GM19240 (cell line): ENCODE data around the gene SEMA3E.
"Not testable (repeated sequence)": the region's sequence is repeated elsewhere in the genome, so short reads cannot be mapped to it uniquely, and the experiment has no call there.

Experiments
- DNase-seq: peaks from one replicate; pipeline ENCODE4 v3.0.0; 2011; ENCODE audit warnings: low spot score; ENCODE audit not compliant: insufficient read length

The SEMA3E gene

DNA sequence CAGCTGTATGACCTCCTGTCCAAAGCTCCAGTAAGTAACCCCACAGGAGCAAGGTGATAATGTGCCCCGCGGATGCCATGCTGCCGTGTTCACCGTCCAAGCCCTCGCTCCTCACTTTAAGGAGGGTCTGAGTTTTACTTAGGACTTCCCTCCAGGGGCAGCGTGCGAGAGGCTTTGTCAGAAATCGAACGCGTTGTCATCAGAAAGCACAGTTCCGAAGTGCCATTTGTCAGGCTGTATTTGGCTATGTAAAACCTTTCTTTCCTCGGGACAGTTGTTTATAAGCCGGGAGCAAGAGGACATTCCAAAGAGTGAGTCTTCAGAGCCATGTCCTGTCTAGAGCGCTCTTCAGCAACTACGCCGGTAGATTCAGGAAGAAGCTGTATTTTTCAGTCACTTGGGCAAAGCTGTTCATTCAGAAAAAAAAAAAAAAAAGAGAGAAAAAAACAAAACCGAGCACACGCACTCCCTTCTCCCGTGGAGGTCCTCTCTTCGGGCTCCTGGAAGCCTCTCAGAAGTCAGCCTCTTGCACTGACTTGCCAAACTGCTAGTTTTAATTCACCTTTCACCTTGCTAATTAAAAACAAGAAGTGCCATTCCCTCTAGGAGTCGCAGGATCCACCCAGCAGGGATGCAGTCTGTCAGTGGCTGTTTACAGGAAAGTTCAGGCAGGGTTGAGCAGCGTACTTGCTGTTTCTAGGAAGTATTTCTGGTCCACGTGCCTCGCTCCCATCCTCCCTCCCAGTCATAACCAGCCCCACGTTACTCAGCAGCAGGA, at the start of gene SEMA3E:
TSS of gene SEMA3E (minus strand) at position 676 of the 778 bp plus-strand sequence.
- DNase-seq = no peak

DNA sequence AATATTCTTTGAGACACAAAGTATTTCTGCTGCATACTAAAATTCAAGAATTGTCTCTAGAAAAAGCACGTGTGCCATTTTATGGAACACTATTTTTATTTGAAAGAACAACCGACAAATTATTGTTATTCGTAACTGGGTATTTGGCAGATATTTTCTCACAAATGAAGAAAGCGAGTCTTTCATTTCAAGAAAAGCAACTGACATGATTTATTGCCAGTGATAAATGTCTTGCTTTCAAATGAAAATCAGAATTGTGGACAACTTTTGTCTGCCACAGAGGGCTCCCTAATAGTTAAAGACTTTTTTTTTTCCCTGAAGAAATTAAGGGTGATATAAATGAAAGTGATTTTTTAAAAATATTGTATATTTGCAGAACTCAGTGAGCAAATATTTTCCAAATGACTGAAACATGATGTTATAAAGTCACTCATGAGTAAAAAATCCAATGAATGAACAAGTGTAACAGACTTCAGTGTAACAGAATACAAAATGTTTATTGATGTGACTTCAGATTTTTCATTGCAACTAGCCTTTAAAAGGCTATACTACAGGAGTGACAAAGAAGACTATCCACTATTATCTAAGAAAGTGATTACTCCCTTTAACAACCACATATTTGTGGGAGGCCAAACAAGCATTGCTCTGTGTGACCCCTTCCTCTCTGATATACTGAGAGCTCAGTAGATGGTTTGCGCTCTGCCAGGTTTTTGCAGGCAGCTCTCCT, 49.0 kb upstream of the SEMA3E start:
- no peak for DNase-seq

DNA sequence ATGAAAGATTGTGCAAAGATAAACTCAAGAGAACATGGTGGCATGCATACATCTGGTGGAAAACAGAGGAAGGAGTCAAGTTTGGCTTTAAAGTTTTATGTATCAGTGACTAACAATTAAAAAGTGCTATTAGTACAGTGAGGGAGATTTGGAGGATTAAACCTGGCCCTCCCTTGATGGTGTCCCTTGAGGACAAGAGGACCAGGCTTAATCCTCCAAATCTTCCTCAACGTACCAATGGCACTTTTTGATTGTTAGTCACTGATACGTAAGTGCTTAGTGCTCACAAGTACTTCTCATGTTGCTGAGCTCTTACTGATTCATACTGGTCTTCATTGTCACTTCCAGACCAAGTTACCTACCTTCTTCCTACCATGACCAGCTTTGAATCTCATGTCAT, 47.2 kb upstream of the SEMA3E start:
- no peak for DNase-seq

DNA sequence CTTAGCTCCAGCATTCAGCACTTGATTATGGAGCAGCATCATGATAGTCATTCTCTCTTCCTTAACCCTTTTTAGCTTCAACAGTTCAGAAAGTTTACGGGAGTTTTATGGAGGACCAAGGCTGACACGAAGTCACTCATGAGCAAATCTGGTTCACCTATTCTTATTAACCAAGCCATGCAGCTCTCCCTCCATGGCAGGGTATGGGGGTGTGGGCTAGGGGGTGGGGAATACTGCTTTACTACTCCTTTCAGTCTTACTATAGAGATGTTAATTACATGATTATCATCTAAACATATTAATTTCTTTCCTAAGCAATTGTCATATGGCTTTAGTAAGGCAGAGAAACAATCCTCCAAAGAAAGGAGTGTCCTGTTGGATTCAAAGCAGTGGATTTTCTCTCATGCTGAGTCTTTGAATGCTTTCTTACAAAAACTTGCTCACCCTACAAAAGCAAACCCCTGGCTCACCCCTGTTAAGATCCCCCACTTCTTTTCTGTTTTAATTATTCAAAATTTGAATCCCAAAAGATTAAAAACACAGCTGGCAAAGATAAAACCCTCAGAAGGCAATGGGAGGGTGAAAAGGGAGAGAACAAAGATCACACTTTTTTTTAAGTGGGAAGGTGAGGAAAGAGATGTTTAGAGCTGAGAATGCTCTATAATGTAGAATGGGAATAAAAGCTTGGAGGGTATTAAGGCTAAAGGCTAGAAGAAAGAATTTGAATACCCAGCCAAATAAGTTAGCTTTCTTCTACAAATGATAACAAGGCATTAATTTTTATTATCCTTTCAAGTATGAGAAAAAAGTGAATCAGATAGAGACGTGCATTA, 46.4 kb upstream of the SEMA3E start:
- DNase-seq = no peak

DNA sequence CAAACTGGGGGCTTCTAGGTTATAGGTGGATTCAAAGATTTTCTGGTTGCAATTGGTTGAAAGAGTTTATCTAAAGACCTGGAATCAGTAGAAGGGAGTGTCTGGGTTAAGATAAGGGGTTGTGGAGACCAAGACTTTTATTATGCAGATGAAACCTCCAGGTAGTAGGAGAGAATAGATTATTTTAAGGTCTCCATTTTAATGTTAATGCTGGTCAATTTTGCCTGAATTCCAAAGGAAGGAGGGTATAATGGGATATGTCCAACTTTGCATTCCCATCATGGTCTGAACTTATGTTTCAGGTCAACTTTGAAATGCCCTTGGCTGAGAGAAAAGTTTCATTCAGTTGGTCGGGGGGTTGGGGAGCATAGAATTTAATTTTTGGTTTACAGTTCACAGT, 44.3 kb upstream of the SEMA3E start:
- DNase-seq = no peak

DNA sequence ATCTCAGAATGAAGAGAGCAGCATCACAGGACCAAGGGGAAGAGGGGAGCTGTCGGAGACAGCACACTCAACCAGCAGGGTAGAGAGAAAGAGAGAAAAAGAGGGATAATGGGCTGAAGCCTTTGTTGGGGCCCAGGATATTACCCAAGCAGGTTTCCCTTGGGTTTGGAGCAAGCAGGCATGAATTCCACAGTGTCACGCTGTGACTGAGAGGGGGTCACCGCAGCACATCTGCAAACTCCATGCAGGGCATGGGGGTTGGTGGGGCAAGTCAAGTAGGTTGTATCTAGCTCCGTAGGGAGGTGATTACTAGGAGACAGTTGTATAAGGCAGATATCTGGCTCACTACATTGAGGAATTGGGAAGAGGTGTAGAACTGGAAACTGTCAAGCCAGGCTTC, 42.2 kb upstream of the SEMA3E start:
- no peak for DNase-seq

DNA sequence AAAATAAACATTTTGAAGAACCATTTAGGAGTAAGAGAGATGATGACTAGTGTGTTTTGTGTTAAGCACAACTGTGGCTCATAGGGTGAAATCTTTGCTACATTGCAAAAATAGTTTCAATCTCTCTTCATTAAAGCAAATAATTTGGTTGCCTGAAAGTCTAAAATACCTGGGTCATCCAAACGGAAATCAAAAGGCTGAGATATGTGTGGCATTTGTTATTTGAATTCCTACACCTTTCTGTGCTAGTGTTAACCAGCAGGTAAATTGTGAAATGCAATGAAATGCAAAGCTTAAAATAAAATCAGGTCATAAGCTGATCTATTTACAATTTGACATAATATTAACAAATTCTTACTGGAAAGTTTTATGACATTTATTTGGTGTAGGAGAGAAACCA, 40.9 kb upstream of the SEMA3E start:
- DNase-seq = no peak

DNA sequence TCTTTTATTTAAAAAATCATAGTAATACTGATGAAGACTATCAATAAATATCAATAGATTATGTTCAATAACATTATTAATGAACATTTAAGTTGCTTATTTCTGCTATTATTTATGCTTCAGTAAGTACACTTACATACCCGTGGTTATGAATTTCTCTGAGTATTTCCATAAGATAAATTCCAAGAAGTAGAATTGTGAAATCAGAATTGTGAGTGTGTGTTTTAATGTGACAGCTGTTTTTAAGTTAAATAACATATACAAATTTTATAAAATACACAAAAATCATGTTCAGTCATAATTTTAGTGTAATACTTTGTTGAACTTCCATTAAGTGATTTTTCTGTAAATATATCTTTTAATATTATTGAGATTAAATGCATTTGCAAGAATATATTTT, 37.5 kb upstream of the SEMA3E start:
- DNase-seq = no peak

DNA sequence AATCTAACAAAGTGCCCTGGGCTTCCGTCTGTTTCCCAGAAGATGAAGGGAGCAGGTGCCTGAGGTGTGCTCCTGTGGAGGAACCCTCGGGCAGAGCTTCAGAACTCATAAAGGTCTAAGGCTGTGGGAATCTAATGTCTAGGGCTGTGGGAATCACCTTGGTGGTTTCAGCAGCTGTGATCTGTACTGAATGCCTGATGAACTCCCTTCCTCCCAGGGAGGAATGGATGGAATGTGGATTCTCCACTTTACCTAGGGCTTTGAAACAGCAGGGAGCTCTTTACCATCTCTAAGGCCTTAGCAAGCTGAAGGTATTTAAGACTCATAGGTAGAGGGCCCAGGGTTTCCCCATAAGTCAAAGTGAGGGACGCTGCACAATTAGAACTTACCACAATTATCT, 36.0 kb upstream of the SEMA3E start:
- DNase-seq = no peak

DNA sequence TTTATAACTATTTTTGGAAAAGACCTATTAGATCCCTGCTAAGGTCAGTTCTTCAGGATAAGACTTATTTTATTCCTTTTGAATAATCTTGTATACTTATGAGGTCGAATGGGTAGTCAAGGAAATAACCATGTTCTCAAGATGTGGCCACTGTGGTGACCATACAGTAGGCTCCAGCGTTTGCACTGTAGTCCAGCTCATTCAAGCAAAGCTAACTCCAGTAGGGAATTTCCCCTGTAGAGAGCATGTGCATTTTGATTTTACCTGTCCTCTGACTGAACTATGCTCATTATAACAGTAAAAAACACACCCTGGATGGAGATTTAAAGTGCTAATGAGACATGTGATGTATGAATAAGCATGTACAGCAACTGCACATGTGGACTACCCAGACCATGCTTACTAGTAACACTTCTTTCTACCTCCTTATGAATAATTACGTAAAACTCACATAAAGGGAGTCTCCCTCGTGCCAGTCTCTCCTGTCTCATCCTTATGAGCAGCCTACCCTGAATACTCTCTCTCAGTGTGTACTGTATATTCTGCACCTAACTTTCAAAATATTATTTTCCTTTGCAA, 32.4 kb upstream of the SEMA3E start:
- DNase-seq = no peak

DNA sequence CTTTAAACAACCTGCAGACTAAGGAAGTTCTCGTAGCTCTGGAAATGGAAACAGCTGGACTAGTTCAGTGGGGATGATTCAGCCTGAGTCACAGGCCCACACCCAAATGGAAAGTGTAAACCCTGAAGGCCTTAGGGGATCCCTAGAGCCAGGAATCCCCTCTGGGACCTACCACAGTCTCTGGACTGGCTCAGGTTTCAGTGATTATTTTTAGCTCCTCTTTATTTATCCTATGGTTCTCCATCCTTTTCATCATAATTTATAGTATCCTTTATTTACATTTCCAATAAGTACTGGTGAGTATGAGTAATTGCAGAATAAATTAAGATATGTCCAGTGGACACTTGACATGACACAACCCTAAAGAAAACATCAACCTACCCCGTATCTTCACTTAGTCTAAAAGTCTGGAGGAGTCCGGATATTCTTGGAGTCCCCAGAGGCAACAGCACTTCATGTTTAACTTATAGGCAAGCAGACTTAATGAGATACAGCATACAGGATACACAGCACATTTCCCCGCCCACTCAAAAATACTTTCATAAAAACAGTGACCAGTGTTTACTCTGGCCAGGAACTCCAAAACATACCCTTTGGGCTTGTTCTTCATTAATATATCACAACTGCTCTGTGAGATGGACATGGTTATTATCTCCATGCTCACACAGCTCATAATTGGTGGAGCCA, 28.4 kb upstream of the SEMA3E start:
- DNase-seq = no peak

DNA sequence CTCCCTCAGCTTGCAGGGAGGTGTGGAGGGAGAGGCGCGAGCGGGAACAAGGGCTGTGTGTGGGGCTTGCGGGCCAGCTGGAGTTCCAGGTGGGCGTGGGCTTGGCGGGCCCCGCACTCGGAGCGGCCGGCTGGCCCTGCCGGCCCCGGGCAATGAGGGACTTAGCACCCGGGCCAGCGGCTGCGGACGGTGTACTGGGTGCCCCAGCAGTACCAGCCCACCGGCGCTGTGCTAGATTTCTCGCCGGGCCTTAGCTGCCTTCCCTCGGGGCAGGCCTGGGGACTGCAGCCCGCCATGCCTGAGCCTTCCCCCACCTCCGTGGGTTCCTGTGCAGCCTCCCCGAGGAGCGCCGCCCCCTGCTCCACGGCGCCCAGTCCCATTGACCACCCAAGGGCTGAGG, 24.4 kb upstream of the SEMA3E start:
- DNase-seq = not testable (repeated sequence)

DNA sequence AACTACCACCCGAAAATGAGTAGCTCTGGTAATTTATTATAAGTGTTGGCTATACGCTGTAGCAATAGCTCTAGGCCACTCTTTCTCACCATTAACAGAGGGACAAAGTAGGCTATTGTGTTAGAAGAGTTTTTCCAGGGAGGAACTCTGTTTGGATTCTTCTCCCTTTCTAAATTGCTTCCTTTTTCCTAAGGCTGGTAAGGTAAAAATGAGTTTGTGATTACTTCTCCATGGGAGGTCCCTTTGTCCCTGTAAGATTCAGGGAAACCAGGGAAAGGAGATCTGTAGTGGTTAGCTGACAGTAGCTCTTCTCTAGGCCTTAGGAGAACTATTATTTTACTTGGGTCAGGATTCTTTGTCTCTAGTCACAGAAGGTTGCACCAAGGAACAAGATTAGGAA, 23.2 kb upstream of the SEMA3E start:
- DNase-seq = no peak

DNA sequence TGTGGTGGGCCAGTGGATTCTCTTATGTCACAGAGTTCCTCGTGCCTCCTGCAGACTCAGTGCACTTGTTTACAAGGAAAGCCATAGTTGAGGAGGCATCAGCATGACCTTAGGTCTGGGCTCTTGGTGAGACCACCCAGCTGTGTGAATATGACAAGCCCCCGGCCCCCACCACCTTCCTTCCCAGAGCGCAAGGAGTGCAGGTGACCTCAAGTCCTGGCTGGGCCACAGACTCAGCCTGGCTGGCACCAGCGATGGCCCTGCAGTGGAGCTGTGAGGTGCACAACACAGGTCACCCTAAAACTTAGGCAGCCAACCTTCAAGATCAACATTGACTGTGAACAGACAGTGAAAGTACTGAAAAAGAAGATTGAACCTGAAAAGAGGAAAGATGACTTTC, 14.2 kb upstream of the SEMA3E start:
- DNase-seq = no peak

DNA sequence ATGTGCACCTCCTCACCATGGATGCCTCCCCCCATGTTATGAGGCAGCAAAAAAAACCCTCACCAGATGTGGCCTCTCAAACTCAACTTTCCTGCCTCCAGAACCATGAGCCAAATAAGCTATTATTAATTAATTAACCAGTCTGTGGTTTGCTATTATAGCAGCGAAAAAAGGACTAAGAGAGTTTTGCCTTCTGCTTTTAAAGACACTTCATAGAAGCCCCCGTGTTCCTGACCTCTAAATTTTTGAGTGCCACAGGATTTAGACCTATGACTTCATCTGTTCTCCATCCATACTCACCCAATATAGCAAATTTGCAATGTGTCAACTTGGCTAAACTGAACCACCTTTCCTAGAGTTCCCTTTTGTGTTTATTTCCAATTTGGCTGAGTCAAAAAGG, 9.2 kb upstream of the SEMA3E start:
- no peak for DNase-seq

DNA sequence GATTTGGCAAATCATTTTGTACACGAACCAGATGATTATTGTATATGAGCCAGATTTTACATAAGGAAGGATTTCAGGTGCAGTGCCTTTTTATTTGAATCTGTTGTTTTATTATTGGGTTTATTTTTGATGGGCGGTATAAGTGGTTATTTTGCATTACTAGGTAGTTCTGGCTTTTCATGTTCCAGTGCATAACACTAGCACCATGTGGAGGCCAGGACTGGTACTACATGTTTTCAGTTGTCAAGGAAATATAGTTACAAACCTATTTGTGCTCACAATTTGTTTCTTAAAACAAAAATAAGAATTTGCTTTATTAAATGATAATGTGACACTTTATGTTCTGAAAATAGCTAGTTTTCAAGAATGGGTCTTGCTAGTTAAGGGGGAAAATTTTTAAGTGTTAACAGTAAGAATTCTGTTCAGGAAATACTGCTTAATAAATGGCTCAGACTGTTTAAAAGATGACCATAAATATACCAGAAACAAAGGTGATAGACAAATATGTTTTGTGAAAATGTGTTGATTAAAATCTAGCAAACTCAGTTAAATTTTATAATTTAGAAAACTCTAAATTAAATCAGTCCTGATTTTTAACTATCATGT, 7.1 kb upstream of the SEMA3E start:
- DNase-seq = no peak

DNA sequence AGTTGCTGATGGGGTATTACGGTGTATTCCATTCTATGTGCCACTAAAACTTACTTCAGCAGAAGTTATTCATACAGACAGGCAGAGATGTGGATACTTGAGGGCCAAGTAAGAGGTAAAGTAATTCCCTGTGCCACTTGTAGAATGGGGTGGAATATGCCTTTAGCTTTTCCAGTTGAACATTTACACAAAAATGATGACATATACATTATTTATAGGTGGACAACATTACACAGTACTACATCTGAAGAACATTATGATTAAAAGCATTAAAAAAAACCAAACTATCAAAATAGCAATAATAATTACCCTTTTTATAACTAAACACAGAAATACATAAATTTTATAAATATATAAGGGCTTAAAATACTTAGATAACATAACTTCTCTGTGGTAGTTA, 3.5 kb upstream of the SEMA3E start:
- DNase-seq = no peak

DNA sequence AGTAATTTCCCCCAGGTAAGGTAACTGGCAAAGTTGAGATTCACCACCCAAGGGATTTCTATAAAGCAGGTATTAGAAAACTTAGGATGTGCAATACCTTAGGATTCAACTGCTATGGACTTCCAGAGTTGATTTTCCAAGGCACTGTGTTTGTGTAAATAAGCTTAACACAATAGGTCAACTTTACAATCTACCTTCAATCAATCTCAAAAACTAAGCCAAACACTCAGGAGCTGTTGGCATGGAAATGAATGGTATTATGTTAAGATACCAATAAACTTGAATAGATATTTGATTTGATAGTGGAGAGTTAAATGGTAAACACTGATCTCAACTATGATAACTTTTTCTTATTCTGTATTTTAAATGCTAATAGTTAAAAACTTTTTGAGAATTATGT, 762 bp upstream of the SEMA3E start:
- DNase-seq = no peak

DNA sequence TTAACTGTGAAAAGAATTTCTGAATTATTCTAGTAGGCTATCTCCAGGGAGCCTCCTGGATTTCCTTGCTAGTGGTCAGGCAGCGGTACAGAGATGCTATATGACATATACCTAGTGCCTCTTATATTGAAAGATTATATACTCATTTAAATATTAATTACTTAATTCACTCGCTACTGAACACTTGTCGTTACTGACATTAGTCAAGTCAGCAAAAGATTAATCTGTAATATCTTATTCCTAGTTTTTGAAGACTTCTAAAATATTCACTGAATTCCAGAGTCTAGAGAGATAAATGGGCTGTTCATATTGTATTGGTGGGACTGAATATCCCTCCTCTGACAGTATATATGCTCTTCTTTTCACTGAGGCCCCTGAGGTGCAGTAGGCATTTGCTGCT, 2.9 kb downstream of the SEMA3E start:
- DNase-seq = no peak

DNA sequence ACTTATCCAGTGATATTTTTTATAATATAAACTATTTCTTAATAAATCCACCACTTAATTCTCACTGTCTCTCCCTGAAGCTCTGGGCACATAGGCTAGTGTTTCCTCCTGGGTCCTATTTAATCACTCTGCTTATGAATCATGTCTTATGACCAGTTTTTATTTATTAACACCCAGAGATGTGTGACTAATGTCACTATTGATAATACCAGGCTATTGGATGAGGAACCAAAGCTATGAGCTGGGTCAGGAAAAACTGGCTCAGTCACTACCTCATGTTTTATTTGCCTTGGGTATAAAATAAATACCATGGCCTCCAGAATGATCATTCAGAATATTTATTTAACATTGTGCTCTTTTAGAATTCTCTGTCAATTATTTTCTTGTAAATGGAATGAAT, 5.2 kb downstream of the SEMA3E start:
- no peak for DNase-seq

DNA sequence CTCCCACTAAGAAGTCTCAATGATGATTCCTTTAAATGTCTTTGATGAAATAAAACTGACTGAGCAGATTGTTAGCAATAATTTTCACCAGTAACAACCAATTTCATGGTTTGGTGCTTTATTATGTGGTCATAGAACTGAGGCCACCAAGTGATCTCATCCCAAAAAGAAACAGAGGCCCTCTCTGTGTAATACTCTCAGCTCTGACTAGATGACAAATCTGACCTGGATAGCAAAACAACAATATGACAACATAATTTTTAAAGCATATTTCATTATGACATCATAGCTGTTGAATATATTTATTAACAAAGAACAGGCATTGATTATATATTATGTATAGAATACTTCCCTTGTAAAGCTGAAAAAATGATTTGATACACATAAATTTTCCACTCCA, 5.9 kb downstream of the SEMA3E start:
- DNase-seq = no peak
